ENCODE measurements around the gene ALG12. TPM values are rescaled to one million over a fixed set of nuclear protein-coding genes. Genes with fewer than 3 reads are reported as not detected.

ALG12 gene
- total RNA-seq, 1 donor from 2014 or later, result 26.2 TPM

- peaks cover 36% of the 10 kb centered on the region for H3K36me3 Mint-ChIP-seq (ENCODE audit: low read depth, unreplicated experiment)
- no peaks in the 10 kb centered on the region for H3K27me3 ChIP-seq (ENCODE audit: insufficient read depth, low read length)
- H3K9me3 ChIP-seq (ENCODE audit: insufficient read depth, low read depth, low read length), result peaks cover 4% of the 10 kb centered on the region
- no peaks in the 10 kb centered on the region for H3K4me1 ChIP-seq (ENCODE audit: insufficient read depth, low read length)
- no peak overlapping the region for H3K4me3 Mint-ChIP-seq (ENCODE audit: unreplicated experiment)
- H3K27me3 Mint-ChIP-seq (ENCODE audit: low read depth, unreplicated experiment), result no peaks in the 10 kb centered on the region
- no peak overlapping the region for H3K9ac ChIP-seq (ENCODE audit: low read length)
- H3K4me3 ChIP-seq (ENCODE audit: insufficient read depth, low read depth, low read length), result no peak overlapping the region
- H3K4me1 Mint-ChIP-seq (ENCODE audit: low read depth, unreplicated experiment), result no peaks in the 10 kb centered on the region
- peaks cover 81% of the 10 kb centered on the region for H4K20me1 ChIP-seq (ENCODE audit: insufficient read depth, low read length)
- no peak overlapping the region for H3K4me2 ChIP-seq (ENCODE audit: low read length)
- H3K79me2 ChIP-seq (ENCODE audit: insufficient read depth, low read length), result peaks cover 96% of the 10 kb centered on the region
- H3K36me3 ChIP-seq (ENCODE audit: insufficient read depth, low read length), result no peaks in the 10 kb centered on the region
- FAIRE-seq, result no peak
- H3K27ac ChIP-seq (ENCODE audit: low read depth, low read length), result no peak overlapping the region
- H3K27ac Mint-ChIP-seq (ENCODE audit: unreplicated experiment), result no peak overlapping the region
- H3K9me3 Mint-ChIP-seq (ENCODE audit: unreplicated experiment), result peaks cover 17% of the 10 kb centered on the region
- TF ChIP-seq, protein P1, sequence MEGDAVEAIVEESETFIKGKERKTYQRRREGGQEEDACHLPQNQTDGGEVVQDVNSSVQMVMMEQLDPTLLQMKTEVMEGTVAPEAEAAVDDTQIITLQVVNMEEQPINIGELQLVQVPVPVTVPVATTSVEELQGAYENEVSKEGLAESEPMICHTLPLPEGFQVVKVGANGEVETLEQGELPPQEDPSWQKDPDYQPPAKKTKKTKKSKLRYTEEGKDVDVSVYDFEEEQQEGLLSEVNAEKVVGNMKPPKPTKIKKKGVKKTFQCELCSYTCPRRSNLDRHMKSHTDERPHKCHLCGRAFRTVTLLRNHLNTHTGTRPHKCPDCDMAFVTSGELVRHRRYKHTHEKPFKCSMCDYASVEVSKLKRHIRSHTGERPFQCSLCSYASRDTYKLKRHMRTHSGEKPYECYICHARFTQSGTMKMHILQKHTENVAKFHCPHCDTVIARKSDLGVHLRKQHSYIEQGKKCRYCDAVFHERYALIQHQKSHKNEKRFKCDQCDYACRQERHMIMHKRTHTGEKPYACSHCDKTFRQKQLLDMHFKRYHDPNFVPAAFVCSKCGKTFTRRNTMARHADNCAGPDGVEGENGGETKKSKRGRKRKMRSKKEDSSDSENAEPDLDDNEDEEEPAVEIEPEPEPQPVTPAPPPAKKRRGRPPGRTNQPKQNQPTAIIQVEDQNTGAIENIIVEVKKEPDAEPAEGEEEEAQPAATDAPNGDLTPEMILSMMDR (IDR thresholded peaks at IDR 0.05; ENCODE audit: insufficient read depth, low read depth, low read length), result no peak
- TF ChIP-seq EZH2 (IDR thresholded peaks at IDR 0.05; ENCODE audit: insufficient read depth, low read length), result no peak
- H2AFZ ChIP-seq (ENCODE audit: low read depth, low read length), result no peak overlapping the region
- no peak for DNase-seq (ENCODE audit: low read depth)
Measured at GRCh38 chr22:49873228-49873940, 44.9 kb downstream of the ALG12 start.

- Histone ChIP-seq H3K9ac (ENCODE audit: low read length) (no peak overlapping the region), H3K4me2 (ENCODE audit: low read length) (no peak overlapping the region), H3K9me3 (ENCODE audit: insufficient read depth, low read depth, low read length) (peaks cover 4% of the 10 kb centered on the region), H3K36me3 (ENCODE audit: insufficient read depth, low read length) (no peaks in the 10 kb centered on the region), H2AFZ (ENCODE audit: low read depth, low read length) (no peak overlapping the region), H3K4me3 (ENCODE audit: insufficient read depth, low read depth, low read length) (no peak overlapping the region), H3K27me3 (ENCODE audit: insufficient read depth, low read length) (no peaks in the 10 kb centered on the region), H3K79me2 (ENCODE audit: insufficient read depth, low read length) (peaks cover 96% of the 10 kb centered on the region), H3K27ac (ENCODE audit: low read depth, low read length) (no peak overlapping the region), H3K4me1 (ENCODE audit: insufficient read depth, low read length) (no peaks in the 10 kb centered on the region), H4K20me1 (ENCODE audit: insufficient read depth, low read length) (peaks cover 86% of the 10 kb centered on the region)
- Mint-ChIP-seq H3K27me3 (ENCODE audit: low read depth, unreplicated experiment) (no peaks in the 10 kb centered on the region), H3K36me3 (ENCODE audit: low read depth, unreplicated experiment) (peaks cover 37% of the 10 kb centered on the region), H3K27ac (ENCODE audit: unreplicated experiment) (no peak overlapping the region), H3K4me1 (ENCODE audit: low read depth, unreplicated experiment) (no peaks in the 10 kb centered on the region), H3K9me3 (ENCODE audit: unreplicated experiment) (peaks cover 17% of the 10 kb centered on the region), H3K4me3 (ENCODE audit: unreplicated experiment) (no peak overlapping the region)
- no peak for TF ChIP-seq EZH2 (IDR thresholded peaks at IDR 0.05; ENCODE audit: insufficient read depth, low read length)
- TF ChIP-seq, protein P1 (IDR thresholded peaks at IDR 0.05; ENCODE audit: insufficient read depth, low read depth, low read length), result no peak
- DNase-seq (ENCODE audit: low read depth) (no peak), FAIRE-seq (no peak)
Measured at GRCh38 chr22:49872347-49872746, 45.9 kb downstream of the ALG12 start.

GRCh38 chr22:49871482-49871881 is 46.8 kb downstream of the ALG12 start:
- Mint-ChIP-seq H3K4me1 (ENCODE audit: low read depth, unreplicated experiment) (no peaks in the 10 kb centered on the region), H3K4me3 (ENCODE audit: unreplicated experiment) (no peak overlapping the region), H3K27me3 (ENCODE audit: low read depth, unreplicated experiment) (no peaks in the 10 kb centered on the region), H3K27ac (ENCODE audit: unreplicated experiment) (no peak overlapping the region), H3K9me3 (ENCODE audit: unreplicated experiment) (peaks cover 24% of the 10 kb centered on the region), H3K36me3 (ENCODE audit: low read depth, unreplicated experiment) (peaks cover 42% of the 10 kb centered on the region)
- no peak overlapping the region for H3K4me2 ChIP-seq (ENCODE audit: low read length)
- DNase-seq (ENCODE audit: low read depth) (no peak), FAIRE-seq (no peak)
- no peak overlapping the region for H3K9ac ChIP-seq (ENCODE audit: low read length)
- no peaks in the 10 kb centered on the region for H3K27me3 ChIP-seq (ENCODE audit: insufficient read depth, low read length)
- no peak overlapping the region for H2AFZ ChIP-seq (ENCODE audit: low read depth, low read length)
- H3K4me1 ChIP-seq (ENCODE audit: insufficient read depth, low read length), result no peaks in the 10 kb centered on the region
- peaks cover 4% of the 10 kb centered on the region for H3K9me3 ChIP-seq (ENCODE audit: insufficient read depth, low read depth, low read length)
- TF ChIP-seq, protein P1 (IDR thresholded peaks at IDR 0.05; ENCODE audit: insufficient read depth, low read depth, low read length), result no peak
- TF ChIP-seq EZH2 (IDR thresholded peaks at IDR 0.05; ENCODE audit: insufficient read depth, low read length), result no peak
- peaks cover 89% of the 10 kb centered on the region for H4K20me1 ChIP-seq (ENCODE audit: insufficient read depth, low read length)
- H3K79me2 ChIP-seq (ENCODE audit: insufficient read depth, low read length), result peaks cover 98% of the 10 kb centered on the region
- no peak overlapping the region for H3K4me3 ChIP-seq (ENCODE audit: insufficient read depth, low read depth, low read length)
- H3K27ac ChIP-seq (ENCODE audit: low read depth, low read length), result no peak overlapping the region
- H3K36me3 ChIP-seq (ENCODE audit: insufficient read depth, low read length), result no peaks in the 10 kb centered on the region
